ENCODE measurements around the gene ACBD4. TPM values are rescaled to one million over a fixed set of nuclear protein-coding genes. Genes with fewer than 3 reads are reported as not detected.
A peak's percentile ranks its signal among the peaks of the same experiment; 100 is the strongest.

Gene ACBD4
- total RNA-seq, 1 donor from 2014 or later: 18.9 TPM

- no peaks in the 10 kb centered on the region for H3K27me3 ChIP-seq
- H3K27ac ChIP-seq: peak within 1 kb of the TSS; percentile 98
- H3K36me3 ChIP-seq: no peaks in the 10 kb centered on the region
- peak within 1 kb of the TSS; percentile 85 to 99 for H3K4me3 ChIP-seq
- no peak for TF ChIP-seq POLR2AphosphoS5 (IDR thresholded peaks at IDR 0.05; ENCODE audit: insufficient read depth in 1 of 2, low read depth in 1 of 2)
- TF ChIP-seq POLR2A (IDR thresholded peaks at IDR 0.05): no peak
- TF ChIP-seq CTCF (IDR thresholded peaks at IDR 0.05): no peak
- intact Hi-C loops (cut with DNase I): no loop called here
- H3K4me1 ChIP-seq: peaks cover 62% of the 10 kb centered on the region
- no peaks in the 10 kb centered on the region for H3K9me3 ChIP-seq
- no peak for DNase-seq (ENCODE audit: extremely low spot score in 2 of 2)
Measured at GRCh38 chr17:45132320-45132571, 3.2 kb upstream of the ACBD4 start, which contains the start of gene PLCD3. Gene PLCD3 (minus strand): TSS chr17:45132515. CDS start chr17:45132410, 105 bp downstream.

GRCh38 chr17:45132572-45133463 is 2.7 kb upstream of the ACBD4 start:
- peaks cover 57% of the 10 kb centered on the region for H3K4me1 ChIP-seq
- intact Hi-C loops (cut with DNase I): no loop called here
- H3K27me3 ChIP-seq: no peaks in the 10 kb centered on the region
- peak; percentile 80 to 91 (median 81) for TF ChIP-seq CTCF (IDR thresholded peaks at IDR 0.05)
- peak in 1 of 2 donors; percentile 80 for TF ChIP-seq POLR2A (IDR thresholded peaks at IDR 0.05)
- TF ChIP-seq POLR2AphosphoS5 (IDR thresholded peaks at IDR 0.05; ENCODE audit: insufficient read depth in 1 of 2, low read depth in 1 of 2): peak in 1 of 2 donors; percentile 96
- H3K36me3 ChIP-seq: no peaks in the 10 kb centered on the region
- no peaks in the 10 kb centered on the region for H3K9me3 ChIP-seq
- H3K4me3 ChIP-seq: peak overlapping the region; percentile 85 to 99
- H3K27ac ChIP-seq: peak overlapping the region; percentile 98
- DNase-seq (ENCODE audit: extremely low spot score in 2 of 2): no peak

- H3K36me3 ChIP-seq: no peaks in the 10 kb centered on the region
- peak overlapping the region; percentile 69 to 70 for H3K4me3 ChIP-seq
- no peaks in the 10 kb centered on the region for H3K9me3 ChIP-seq
- peak overlapping the region; percentile 90 for H3K27ac ChIP-seq
- DNase-seq (ENCODE audit: extremely low spot score in 2 of 2): no peak
- TF ChIP-seq CTCF (IDR thresholded peaks at IDR 0.05) (no peak), POLR2A (IDR thresholded peaks at IDR 0.05) (no peak), POLR2AphosphoS5 (IDR thresholded peaks at IDR 0.05; ENCODE audit: insufficient read depth in 1 of 2, low read depth in 1 of 2) (no peak)
- intact Hi-C loops (cut with DNase I): loop anchor here (5.0 kb wide), 1 partner anchor 61 kb away; no protein-coding TSS in a partner anchor
- H3K4me1 ChIP-seq: peaks cover 24% of the 10 kb centered on the region
- no peaks in the 10 kb centered on the region for H3K27me3 ChIP-seq
Measured at GRCh38 chr17:45135978-45136791, 698 bp downstream of the ACBD4 start.

- no peak overlapping the region for H3K4me3 ChIP-seq
- DNase-seq (ENCODE audit: extremely low spot score in 2 of 2): no peak
- H3K36me3 ChIP-seq: no peaks in the 10 kb centered on the region
- no peaks in the 10 kb centered on the region for H3K27me3 ChIP-seq
- no peaks in the 10 kb centered on the region for H3K9me3 ChIP-seq
- intact Hi-C loops (cut with DNase I): loop anchor here (5.0 kb wide), 1 partner anchor 60 kb away; no protein-coding TSS in a partner anchor
- no peak overlapping the region for H3K27ac ChIP-seq
- TF ChIP-seq POLR2AphosphoS5 (IDR thresholded peaks at IDR 0.05; ENCODE audit: insufficient read depth in 1 of 2, low read depth in 1 of 2): no peak
- TF ChIP-seq POLR2A (IDR thresholded peaks at IDR 0.05): no peak
- TF ChIP-seq CTCF (IDR thresholded peaks at IDR 0.05): no peak
- peaks cover 16% of the 10 kb centered on the region for H3K4me1 ChIP-seq
Measured at GRCh38 chr17:45136846-45137560, 1.5 kb downstream of the ACBD4 start.

Data from vagina (tissue), 2 donors.